Ovary (tissue), 3 donors: Measurements from ENCODE around the gene CUTA.

Experiments used
- CTCF ChIP-seq, 3 donors: fragments of 450-650 bp in 2 of 3; fragments of 200-600 bp in 1 of 3; IDR thresholded peaks; one replicate each; pipeline versions ENCODE4 v1.5.1 to v1.8.0; 2016 to 2022; ENCODE audit warnings: antibody characterized with exemption in 3 of 3, mild to moderate bottlenecking in 1 of 3
- POLR2A ChIP-seq: fragments of 450-650 bp; IDR thresholded peaks from one replicate; pipeline ENCODE4 v1.6.1; 2017; ENCODE audit warnings: antibody characterized with exemption, mild to moderate bottlenecking, moderate library complexity
- donor health status: DM: no; HTN: no; CAD: no.

- no peak for TF ChIP-seq CTCF (IDR thresholded peaks at IDR 0.05)
- TF ChIP-seq POLR2A: no peak
Measured at GRCh38 chr6:33421344-33421643, 3.4 kb upstream of the CUTA start.
